GM12875 (cell line): ENCODE data around the gene CDH15.
"Not testable (repeated sequence)": the region's sequence is repeated elsewhere in the genome, so short reads cannot be mapped to it uniquely, and the experiment has no call there.

Experiments used
- H3K4me3 ChIP-seq: one replicate; pipeline ENCODE4 v1.5.1; 2011; ENCODE audit warnings: low read depth, low read length, control low read depth
- CTCF ChIP-seq: IDR thresholded peaks from 2 replicates; pipeline ENCODE4 v1.5.1; 2011; ENCODE audit warnings: low read depth, mild to moderate bottlenecking, control low read depth, inconsistent platforms, low read length, moderate library complexity, borderline replicate concordance; ENCODE audit not compliant: insufficient read depth

CDH15 gene

DNA sequence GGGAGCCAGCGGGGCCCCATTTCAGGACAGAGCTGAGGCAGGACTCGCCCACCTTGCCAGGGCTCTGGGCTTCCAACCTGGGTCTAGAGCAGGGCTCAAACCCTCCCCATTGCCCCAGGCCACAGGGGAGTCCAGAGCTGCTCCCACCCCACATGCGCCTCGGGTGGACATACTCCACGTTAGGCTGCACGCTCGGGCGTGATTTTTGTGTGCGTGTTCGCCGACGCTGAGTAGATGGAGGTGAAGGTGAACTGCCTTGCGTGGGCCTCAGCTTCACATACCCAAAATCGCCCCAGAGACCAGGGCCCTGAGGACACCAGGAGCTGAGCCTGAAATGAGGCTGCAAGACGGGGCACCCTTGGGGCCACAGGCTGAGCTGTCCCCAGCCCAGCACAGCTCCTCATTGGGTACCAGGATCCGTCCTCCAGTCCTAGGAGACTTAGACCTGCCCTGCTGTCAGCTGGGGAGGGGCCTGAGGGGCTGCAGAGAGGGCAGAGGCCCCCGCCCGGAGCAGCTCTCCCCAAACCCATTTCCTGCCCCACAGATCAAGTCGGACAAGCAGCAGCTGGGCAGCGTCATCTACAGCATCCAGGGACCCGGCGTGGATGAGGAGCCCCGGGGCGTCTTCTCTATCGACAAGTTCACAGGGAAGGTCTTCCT lies 8.2 kb downstream of the CDH15 start:
- H3K4me3 ChIP-seq: no peak overlapping the region
- no peak for TF ChIP-seq CTCF

DNA sequence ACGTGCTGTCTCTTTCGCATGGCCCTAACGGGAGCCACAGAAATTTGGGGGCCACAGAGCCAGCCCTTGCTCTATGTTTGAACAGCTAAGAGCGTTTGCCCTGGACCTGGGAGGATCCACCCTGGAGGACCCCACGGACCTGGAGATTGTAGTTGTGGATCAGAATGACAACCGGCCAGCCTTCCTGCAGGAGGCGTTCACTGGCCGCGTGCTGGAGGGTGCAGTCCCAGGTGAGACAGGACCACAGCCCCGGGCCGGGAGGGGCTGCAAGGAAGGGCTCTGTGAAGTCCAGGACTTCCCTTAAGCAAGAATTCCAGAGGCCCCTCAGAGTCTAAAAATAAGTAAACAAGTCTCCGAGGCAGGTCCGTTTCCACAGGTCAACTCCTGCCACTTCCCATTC lies 11.9 kb downstream of the CDH15 start:
- no peak for TF ChIP-seq CTCF

DNA sequence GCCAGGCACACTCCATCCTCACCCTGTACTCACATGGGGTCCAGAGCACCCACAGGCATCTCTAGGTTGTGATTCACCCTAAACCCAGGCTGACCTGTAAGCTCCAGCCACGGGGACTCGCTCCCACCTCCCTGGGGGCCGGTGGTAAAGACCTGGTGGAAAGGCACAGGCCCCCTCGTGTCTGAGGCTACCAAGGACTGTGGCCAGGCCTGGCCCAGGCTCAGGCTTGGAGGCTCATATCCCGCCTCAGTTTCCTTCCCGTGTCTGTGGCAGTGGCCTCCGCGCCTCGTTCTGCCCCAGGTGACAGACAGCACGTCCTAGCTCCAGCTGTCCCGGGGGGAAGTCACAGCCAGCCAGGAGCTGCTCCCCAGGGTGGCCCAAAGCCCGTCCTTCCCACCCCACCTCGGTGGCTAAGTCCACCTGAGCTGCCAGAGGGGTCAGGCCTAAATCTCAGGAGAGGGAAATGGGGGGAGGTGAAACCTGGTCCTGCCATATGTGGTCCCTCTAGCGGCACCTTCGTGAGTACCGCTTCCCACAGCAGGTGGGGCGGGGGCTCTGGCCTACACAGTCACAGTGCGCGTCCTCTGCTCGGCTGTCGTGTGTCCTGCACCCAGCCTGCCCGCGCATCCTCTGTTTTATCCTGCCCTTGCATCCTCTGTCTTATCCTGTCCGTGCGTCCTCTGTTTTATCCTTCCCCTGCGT lies 12.6 kb downstream of the CDH15 start:
- TF ChIP-seq CTCF: no peak
- H3K4me3 ChIP-seq: no peak overlapping the region

More for the DNA sequence above, 11.9 kb downstream of the CDH15 start:
- no peak overlapping the region for H3K4me3 ChIP-seq

DNA sequence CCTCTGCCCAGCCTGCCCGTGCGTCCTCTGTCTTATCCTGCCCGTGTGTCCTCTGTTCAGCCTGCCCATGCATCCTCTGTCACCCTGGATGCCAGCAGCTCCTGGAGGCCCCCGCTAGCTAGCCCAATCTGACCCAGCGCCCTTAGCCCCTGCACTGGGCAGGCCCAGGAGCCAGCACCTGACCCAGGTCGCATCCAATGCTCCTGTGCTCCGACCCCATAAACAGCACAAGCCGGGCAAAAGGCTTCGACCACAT lies 13.1 kb downstream of the CDH15 start:
- no peak overlapping the region for H3K4me3 ChIP-seq
- TF ChIP-seq CTCF: no peak

- TF ChIP-seq CTCF: no peak
- H3K4me3 ChIP-seq: no peak overlapping the region
Measured at GRCh38 chr16:89184933-89185794, 13.6 kb downstream of the CDH15 start.

- H3K4me3 ChIP-seq: not testable (repeated sequence)
Measured at GRCh38 chr16:89185887-89186592, 14.5 kb downstream of the CDH15 start.

- H3K4me3 ChIP-seq: not testable (repeated sequence)
Measured at GRCh38 chr16:89186593-89187031, 15.1 kb downstream of the CDH15 start.
